Upper lobe of left lung (tissue), 4 donors: ENCODE data around the gene RAC3.

Source experiments
- CTCF ChIP-seq, 6 experiments: fragments of 450-650 bp in 4 of 6; fragments of 200-600 bp in 2 of 6; sonication (generic) in 2 of 6; IDR thresholded peaks; one replicate each; pipeline ENCODE4 v1.5.1; 2016 to 2019; ENCODE audit warnings: antibody characterized with exemption in 6 of 6
- EP300 ChIP-seq, 4 donors: sonication (generic); formaldehyde crosslinking; IDR thresholded peaks; one replicate each; pipeline ENCODE4 v1.5.1; 2017; ENCODE audit warnings: antibody characterized with exemption in 4 of 4, control low read depth in 2 of 4
- POLR2A ChIP-seq, 4 donors: fragments of 450-650 bp; IDR thresholded peaks; one replicate each; pipeline ENCODE4 v1.5.1; 2016 to 2017; ENCODE audit warnings: antibody characterized with exemption in 4 of 4, mild to moderate bottlenecking in 2 of 4
- POLR2AphosphoS5 ChIP-seq, 2 donors: sonication (generic); formaldehyde crosslinking; IDR thresholded peaks; one replicate each; pipeline ENCODE4 v1.5.1; 2017; ENCODE audit warnings: antibody characterized with exemption in 2 of 2

DNA sequence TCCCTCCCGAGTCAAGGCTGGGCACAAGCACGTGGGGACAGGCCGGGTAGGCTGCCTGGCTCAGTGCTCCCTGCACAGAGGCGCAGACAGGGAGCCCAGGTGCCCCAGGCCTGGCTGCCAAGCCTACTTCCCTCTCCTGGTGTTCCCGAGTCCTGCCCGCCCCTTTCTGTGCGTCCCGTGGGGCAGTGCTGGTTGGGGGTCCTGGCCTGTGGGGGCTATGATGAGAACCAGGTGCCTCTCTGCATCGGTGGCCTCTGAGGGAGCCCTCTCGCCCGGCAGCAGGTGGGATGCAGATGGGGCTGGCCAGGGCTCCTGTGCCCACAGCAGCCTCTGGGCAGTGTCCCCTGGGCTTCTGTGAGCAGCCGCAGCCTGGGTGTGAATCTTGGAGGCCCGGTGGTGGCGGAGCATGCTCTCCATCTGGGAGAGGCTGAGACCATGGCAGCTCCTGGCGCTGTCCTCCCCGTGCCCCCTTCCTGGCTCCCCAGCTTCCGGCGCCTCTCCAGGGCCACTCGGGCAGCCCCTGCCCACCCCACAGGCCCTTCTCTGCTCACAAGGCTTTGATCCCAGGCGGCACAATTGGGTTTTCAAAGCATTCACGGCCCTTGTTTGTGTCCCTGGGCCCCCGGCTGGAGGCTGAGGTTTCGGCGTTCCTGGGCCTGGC, 16.0 kb upstream of the RAC3 start:
- TF ChIP-seq CTCF (IDR thresholded peaks at IDR 0.05) (no peak), POLR2A (IDR thresholded peaks at IDR 0.05) (no peak), POLR2AphosphoS5 (IDR thresholded peaks at IDR 0.05) (no peak), EP300 (IDR thresholded peaks at IDR 0.05) (no peak)
